ENCODE measurements around the gene NPAS3.

DNA sequence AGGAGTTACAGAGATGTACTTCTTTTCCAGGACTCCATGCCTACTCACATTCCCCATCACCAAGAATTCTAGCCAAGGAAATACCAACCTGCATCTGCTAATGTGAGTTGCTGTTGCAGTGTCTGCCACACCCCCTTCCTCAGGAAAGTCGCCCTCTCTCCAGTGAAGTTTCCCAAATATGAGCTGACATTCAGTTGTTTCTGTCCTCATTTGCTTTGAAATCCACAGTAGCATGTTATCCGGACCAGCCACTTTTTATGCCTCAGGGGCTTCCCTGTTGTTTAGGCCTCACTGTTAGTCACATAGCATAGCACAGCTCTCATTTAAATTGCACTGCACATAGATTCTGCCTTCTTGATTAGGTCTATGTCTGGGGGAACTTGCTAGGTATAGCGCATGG is 799.8 kb downstream of the NPAS3 start:
- TF ChIP-seq, protein P1, sequence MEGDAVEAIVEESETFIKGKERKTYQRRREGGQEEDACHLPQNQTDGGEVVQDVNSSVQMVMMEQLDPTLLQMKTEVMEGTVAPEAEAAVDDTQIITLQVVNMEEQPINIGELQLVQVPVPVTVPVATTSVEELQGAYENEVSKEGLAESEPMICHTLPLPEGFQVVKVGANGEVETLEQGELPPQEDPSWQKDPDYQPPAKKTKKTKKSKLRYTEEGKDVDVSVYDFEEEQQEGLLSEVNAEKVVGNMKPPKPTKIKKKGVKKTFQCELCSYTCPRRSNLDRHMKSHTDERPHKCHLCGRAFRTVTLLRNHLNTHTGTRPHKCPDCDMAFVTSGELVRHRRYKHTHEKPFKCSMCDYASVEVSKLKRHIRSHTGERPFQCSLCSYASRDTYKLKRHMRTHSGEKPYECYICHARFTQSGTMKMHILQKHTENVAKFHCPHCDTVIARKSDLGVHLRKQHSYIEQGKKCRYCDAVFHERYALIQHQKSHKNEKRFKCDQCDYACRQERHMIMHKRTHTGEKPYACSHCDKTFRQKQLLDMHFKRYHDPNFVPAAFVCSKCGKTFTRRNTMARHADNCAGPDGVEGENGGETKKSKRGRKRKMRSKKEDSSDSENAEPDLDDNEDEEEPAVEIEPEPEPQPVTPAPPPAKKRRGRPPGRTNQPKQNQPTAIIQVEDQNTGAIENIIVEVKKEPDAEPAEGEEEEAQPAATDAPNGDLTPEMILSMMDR (IDR thresholded peaks at IDR 0.05), result no peak
- no peak for TF ChIP-seq POLR2A (IDR thresholded peaks at IDR 0.05)
